IPS-15b (cell line): ENCODE measurements around the gene C11orf98.
A peak's percentile ranks its signal among the peaks of the same experiment; 100 is the strongest.
"Not testable (repeated sequence)": the region's sequence is repeated elsewhere in the genome, so short reads cannot be mapped to it uniquely, and the experiment has no call there.

Experiments used
- H3K27me3 ChIP-seq: one replicate; pipeline ENCODE4 v1.6.1; 2013; ENCODE audit warnings: low read length; ENCODE audit not compliant: control insufficient read depth, insufficient read depth
- H3K36me3 ChIP-seq: one replicate; pipeline ENCODE4 v1.6.1; 2013; ENCODE audit warnings: low read length; ENCODE audit not compliant: control insufficient read depth, insufficient read depth
- H3K4me1 ChIP-seq: one replicate; pipeline ENCODE4 v1.6.1; 2013; ENCODE audit warnings: mild to moderate bottlenecking, low read length; ENCODE audit not compliant: control insufficient read depth, insufficient read depth
- H3K4me3 ChIP-seq: one replicate; pipeline ENCODE4 v1.5.1; 2013; ENCODE audit warnings: low read depth, low read length
- H3K9ac ChIP-seq: one replicate; pipeline ENCODE4 v1.6.1; 2013; ENCODE audit warnings: low read depth, mild to moderate bottlenecking, low read length
- H3K9me3 ChIP-seq: one replicate; pipeline ENCODE4 v1.6.1; 2013; ENCODE audit warnings: mild to moderate bottlenecking, low read length; ENCODE audit not compliant: control insufficient read depth, insufficient read depth

Gene C11orf98

DNA sequence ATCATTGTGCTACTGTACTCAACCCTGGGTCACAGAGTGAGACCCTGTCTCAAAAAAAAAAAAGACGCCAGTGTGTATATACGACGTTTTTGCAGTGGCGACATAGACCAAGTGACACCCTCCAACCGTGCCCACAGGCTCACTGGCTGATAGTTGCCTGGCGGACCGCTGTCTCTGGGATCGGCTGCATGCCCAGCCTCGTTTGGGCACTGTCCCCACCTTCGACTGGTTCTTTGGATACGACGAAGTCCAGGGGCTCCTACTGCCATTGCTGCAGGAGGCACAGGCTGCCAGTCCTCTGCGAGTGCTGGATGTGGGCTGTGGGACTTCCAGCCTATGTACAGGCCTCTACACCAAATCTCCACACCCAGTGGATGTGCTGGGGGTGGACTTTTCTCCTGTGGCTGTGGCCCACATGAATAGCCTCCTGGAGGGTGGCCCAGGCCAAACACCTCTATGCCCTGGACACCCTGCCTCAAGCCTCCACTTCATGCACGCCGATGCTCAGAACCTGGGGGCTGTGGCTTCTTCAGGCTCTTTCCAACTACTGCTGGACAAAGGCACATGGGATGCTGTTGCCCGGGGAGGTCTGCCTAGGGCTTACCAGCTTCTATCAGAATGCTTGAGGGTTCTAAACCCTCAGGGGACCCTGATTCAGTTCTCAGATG is 1.4 kb upstream of the C11orf98 start:
- Histone ChIP-seq H3K9me3 (no peaks in the 10 kb centered on the region), H3K4me1 (peaks cover 9% of the 10 kb centered on the region), H3K27me3 (no peaks in the 10 kb centered on the region), H3K4me3 (peak overlapping the region; percentile 83), H3K36me3 (peaks cover 21% of the 10 kb centered on the region), H3K9ac (peak overlapping the region; percentile 97)

DNA sequence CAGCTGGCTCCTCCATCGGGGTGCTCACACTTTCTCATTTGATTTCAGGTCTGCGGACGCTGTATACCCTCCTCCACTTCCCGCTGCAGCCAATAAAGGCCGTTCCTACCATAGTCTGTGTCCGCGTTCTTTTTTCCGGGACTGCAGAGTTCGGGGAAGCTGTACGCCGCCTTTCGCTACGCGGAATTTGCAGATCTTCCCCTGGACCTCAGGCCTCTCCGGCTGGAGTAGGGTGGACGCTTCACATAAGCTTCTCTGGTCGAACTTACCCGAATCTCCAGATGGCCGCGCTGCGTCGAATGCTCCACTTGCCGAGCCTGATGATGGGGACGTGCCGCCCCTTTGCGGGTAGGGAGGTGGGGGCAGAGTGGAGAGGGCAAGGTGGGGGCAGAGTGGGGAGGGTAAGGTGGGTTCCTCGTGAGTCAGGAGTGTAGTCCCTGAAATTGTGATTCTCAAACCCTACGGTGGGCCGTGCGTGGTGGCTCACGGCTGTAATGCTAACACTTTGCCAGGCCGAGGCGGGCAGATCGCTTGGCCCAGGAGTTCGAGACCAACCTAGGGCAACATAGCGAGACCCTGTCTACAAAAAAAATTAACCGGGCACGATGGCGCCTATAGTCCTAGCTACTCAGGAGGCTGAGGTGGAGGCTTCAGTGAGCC is 719 bp upstream of the C11orf98 start:
- H3K9ac ChIP-seq = peak overlapping the region; percentile 97
- peak overlapping the region; percentile 83 for H3K4me3 ChIP-seq
- peaks cover 9% of the 10 kb centered on the region for H3K4me1 ChIP-seq
- no peaks in the 10 kb centered on the region for H3K9me3 ChIP-seq
- peaks cover 21% of the 10 kb centered on the region for H3K36me3 ChIP-seq
- no peaks in the 10 kb centered on the region for H3K27me3 ChIP-seq

DNA sequence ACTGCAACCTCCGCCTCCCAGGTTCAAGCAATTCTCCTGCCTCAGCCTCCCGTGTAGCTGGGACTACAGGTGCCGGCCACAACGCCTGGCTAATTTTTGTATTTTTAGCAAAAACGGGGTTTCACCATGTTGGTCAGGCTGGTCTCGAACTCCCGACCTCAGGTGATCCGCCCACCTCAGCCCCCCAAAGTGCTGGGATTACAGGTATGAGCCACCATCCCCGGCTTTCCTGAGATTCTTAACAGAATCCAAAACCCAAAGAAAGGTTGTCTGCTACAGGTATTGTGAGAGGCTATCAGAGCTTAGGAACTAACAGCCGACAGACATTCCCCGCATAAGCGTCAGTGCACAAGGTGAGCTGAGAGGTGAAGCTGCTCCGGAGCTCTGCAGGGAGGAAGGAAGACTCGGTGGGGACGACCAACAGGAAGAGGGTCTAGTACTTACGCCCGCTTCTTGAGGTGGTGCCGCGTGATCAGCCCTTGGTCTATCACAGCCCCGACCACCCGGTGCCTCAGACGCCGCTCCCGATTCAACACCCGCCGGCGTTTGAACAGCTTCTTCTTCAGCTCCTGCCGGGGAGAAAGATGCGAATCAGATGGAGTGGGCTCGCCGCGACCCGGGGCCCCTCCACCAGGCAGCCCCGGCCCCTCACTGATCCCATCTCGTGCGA is 470 bp downstream of the C11orf98 start:
- H3K9me3 ChIP-seq = no peaks in the 10 kb centered on the region
- no peaks in the 10 kb centered on the region for H3K27me3 ChIP-seq
- peaks cover 21% of the 10 kb centered on the region for H3K36me3 ChIP-seq
- H3K4me3 ChIP-seq = peak overlapping the region; percentile 83
- peaks cover 9% of the 10 kb centered on the region for H3K4me1 ChIP-seq
- peak overlapping the region; percentile 94 for H3K9ac ChIP-seq

DNA sequence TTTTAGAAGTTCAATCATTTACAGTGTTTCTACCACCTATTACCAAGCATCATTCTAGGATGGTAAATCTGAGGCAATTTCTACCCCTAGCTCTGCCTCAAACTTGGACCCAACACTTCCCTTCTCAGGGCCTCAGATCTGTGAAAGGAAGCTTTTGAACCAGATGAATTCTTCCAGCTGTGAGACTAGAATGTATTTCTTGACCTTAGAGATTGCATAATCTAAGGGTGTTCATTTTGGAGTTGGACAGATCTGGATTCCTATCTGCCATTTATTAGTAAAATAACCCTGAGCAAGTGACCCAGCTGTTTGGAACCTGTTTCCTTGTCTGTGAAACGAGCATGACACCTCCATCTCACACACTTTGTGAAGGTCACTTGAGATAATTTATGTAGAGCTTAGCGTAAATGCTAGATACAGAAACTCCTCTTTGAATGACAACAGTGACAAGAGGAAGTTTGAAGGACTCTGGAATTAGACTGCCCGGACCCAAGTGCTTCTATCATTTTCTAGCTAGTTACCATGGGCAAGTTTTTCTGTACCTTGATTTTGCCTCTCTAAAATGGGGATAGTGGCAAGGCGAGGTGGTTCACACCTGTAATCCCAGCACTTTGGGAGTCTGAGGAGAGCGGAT is 8.1 kb downstream of the C11orf98 start:
- Histone ChIP-seq H3K36me3 (no peaks in the 10 kb centered on the region), H3K27me3 (no peaks in the 10 kb centered on the region), H3K9me3 (no peaks in the 10 kb centered on the region), H3K4me1 (no peaks in the 10 kb centered on the region), H3K4me3 (no peak overlapping the region), H3K9ac (no peak overlapping the region)

GRCh38 chr11:62654297-62654696 is 10.7 kb downstream of the C11orf98 start:
- Histone ChIP-seq H3K9me3 (no peaks in the 10 kb centered on the region), H3K36me3 (peaks cover 8% of the 10 kb centered on the region), H3K4me3 (no peak overlapping the region), H3K27me3 (no peaks in the 10 kb centered on the region), H3K9ac (no peak overlapping the region), H3K4me1 (no peaks in the 10 kb centered on the region)

DNA sequence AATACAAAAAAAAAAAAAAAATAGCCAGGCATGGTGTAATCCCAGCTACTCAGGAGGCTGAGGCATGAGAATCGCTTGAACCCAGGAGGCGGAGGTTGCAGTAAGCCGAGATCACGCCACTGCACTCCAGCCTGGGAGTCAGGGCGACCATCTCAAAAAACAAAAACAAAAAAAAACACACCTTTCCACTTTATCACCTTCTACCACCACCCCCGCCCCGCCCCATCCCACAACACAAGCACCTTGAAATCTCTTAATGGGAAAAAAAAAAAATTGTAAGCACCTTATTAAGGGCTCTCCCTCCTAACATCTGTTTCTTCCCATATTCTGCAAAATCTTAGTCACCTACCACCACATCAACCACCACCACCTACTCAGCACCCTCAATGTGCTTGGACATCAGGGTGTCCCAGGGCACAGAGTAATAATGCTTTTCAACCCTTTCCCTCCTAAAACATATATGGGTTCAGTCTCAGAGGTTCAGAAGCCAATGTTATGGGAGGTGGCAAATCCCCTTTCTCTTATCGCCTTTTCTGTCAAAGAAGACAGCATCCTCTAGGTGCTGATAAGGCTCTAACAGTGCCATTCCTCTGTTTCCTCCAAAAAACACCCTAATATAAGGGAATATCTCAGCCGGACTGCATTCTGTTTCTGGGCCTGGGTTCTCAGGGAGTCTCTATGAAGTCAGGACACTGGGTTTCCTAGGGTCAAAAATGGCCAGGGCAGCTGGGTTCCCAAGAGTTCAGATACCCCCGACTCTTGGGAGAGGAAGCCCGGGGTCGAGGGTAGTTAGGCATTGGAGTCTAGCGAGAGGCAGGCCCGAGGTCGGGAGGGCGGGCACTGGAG is 12.6 kb downstream of the C11orf98 start:
- Histone ChIP-seq H3K9me3 (no peaks in the 10 kb centered on the region), H3K4me1 (no peaks in the 10 kb centered on the region), H3K4me3 (peak overlapping the region; percentile 86), H3K27me3 (no peaks in the 10 kb centered on the region), H3K9ac (peak overlapping the region; percentile 94), H3K36me3 (peaks cover 22% of the 10 kb centered on the region)

- H3K36me3 ChIP-seq = peaks cover 22% of the 10 kb centered on the region
- not testable (repeated sequence) for H3K4me3 ChIP-seq, H3K9me3 ChIP-seq, H3K4me1 ChIP-seq, H3K27me3 ChIP-seq, H3K9ac ChIP-seq
These were observed 14.7 kb downstream of the C11orf98 start for GRCh38 chr11:62650283-62650682.

GRCh38 chr11:62649486-62649885 is 15.5 kb downstream of the C11orf98 start:
- Histone ChIP-seq H3K4me3 (no peak overlapping the region), H3K36me3 (peaks cover 26% of the 10 kb centered on the region), H3K27me3 (no peaks in the 10 kb centered on the region), H3K4me1 (no peaks in the 10 kb centered on the region), H3K9ac (no peak overlapping the region), H3K9me3 (no peaks in the 10 kb centered on the region)

- no peak overlapping the region for H3K9ac ChIP-seq
- H3K27me3 ChIP-seq = no peaks in the 10 kb centered on the region
- H3K4me3 ChIP-seq = no peak overlapping the region
- H3K36me3 ChIP-seq = peaks cover 29% of the 10 kb centered on the region
- H3K9me3 ChIP-seq = no peaks in the 10 kb centered on the region
- H3K4me1 ChIP-seq = no peaks in the 10 kb centered on the region
These were observed 16.0 kb downstream of the C11orf98 start for GRCh38 chr11:62648967-62649364.

GRCh38 chr11:62648185-62648966 is 16.6 kb downstream of the C11orf98 start:
- Histone ChIP-seq H3K27me3 (no peaks in the 10 kb centered on the region), H3K9me3 (no peaks in the 10 kb centered on the region), H3K9ac (no peak overlapping the region), H3K4me3 (no peak overlapping the region), H3K36me3 (peaks cover 29% of the 10 kb centered on the region), H3K4me1 (no peaks in the 10 kb centered on the region)
